HCT116 (cell line): ENCODE measurements around the gene RIMBP3C. TPM values are rescaled to one million over a fixed set of nuclear protein-coding genes. Genes with fewer than 3 reads are reported as not detected.

Experiments
- ATAC-seq: fragments of 200-7000 bp; cut with Tn5 transposase; 2 replicates; pipeline ENCODE4 v1.9.1; 2020; ENCODE audit warnings: mild to moderate bottlenecking, moderate library complexity
- BruUV-seq: library from RNA; stranded (reverse); fragments of 400-500 nt; replicated peaks from 2 replicates; lab custom pipeline; 2021; lab: Mats Ljungman, UMichigan
- CTCF ChIA-PET: fragments of 300-600 bp; sonication (Branson Sonifier 250); formaldehyde crosslinking; loops from one replicate; lab custom pipeline; 2021; ENCODE audit warnings: antibody characterized with exemption; lab: Charles Lee
- POLR2A ChIA-PET: fragments of 300-600, 350-600 bp; sonication (Branson Sonifier 250); formaldehyde crosslinking; loops from one replicate; lab custom pipeline; 2021; ENCODE audit warnings: antibody characterized with exemption; lab: Charles Lee
- RAD21 ChIA-PET, 2 experiments: fragments of 300-600 bp; sonication (Branson Sonifier 250); formaldehyde crosslinking; loops; one replicate each; lab custom pipeline; 2023; ENCODE audit warnings: low total read pairs in 2 of 2; ENCODE audit not compliant: uncharacterized antibody in 2 of 2, unreplicated experiment in 2 of 2, low non-redundant PET in 1 of 2; lab: Charles Lee
- DNase-seq: peaks from one replicate; pipeline ENCODE4 v3.0.0-alpha.2; 2010; ENCODE audit warnings: low read depth, low spot score
- H2AFZ ChIP-seq: fragments of 200-600 bp; shearing (Covaris generic), sonication (generic); 2 replicates; pipeline ENCODE4 v1.6.1; 2017; ENCODE audit warnings: low read depth, mixed run types, mixed read lengths, antibody characterized with exemption, low read length; ENCODE audit not compliant: poor library complexity, severe bottlenecking
- H3K27ac ChIP-seq: 2 replicates; pipeline ENCODE4 v1.5.1; 2012; ENCODE audit warnings: low read depth, low read length
- H3K27me3 ChIP-seq: fragments of 200-600 bp; sonication (generic); 2 replicates; pipeline ENCODE4 v1.6.1; 2016; ENCODE audit warnings: mixed run types, low read length, mixed read lengths; ENCODE audit not compliant: insufficient read depth
- H3K36me3 ChIP-seq, 2 experiments: fragments of 200-500 bp in 1 of 2; fragments of 200-600 bp in 1 of 2; sonication (Bioruptor generic) in 1 of 2; sonication (generic) in 1 of 2; 2 replicates each; pipeline versions ENCODE4 v1.5.1 to v1.6.1; 2014 to 2016; ENCODE audit warnings: low read length in 2 of 2, inconsistent platforms in 1 of 2, mixed read lengths in 1 of 2, mixed run types in 1 of 2; ENCODE audit not compliant: insufficient read depth in 2 of 2, control insufficient read depth in 1 of 2
- H3K4me1 ChIP-seq, 2 experiments: fragments of 200-600 bp in 1 of 2; sonication (generic) in 1 of 2; 2 replicates each; pipeline versions ENCODE4 v1.5.1 to v1.6.1; 2012 to 2017; ENCODE audit warnings: low read length in 2 of 2, inconsistent platforms in 1 of 2, mild to moderate bottlenecking in 1 of 2, mixed read lengths in 1 of 2, mixed run types in 1 of 2, moderate library complexity in 1 of 2; ENCODE audit not compliant: insufficient read depth in 2 of 2, control insufficient read depth in 1 of 2
- H3K4me2 ChIP-seq: fragments of 200-600 bp; sonication (generic); 2 replicates; pipeline ENCODE4 v1.6.1; 2017; ENCODE audit warnings: mixed run types, low read length, mixed read lengths
- H3K4me3 ChIP-seq, 2 experiments: fragments of 200-600 bp in 1 of 2; sonication (generic) in 1 of 2; replicated peaks in 1 of 2; 2 replicates each; pipeline ENCODE4 v1.5.1; 2011 to 2016; ENCODE audit warnings: low read length in 2 of 2, control low read depth in 1 of 2, low read depth in 1 of 2, mild to moderate bottlenecking in 1 of 2, mixed read lengths in 1 of 2, mixed run types in 1 of 2
- H3K79me2 ChIP-seq: fragments of 200-600 bp; sonication (generic); 2 replicates; pipeline ENCODE4 v1.6.1; 2017; ENCODE audit warnings: mild to moderate bottlenecking, mixed run types, low read length, moderate library complexity, mixed read lengths; ENCODE audit not compliant: insufficient read depth
- H3K9ac ChIP-seq: fragments of 200-600 bp; sonication (generic); 2 replicates; pipeline ENCODE4 v1.6.1; 2016; ENCODE audit warnings: low read length, mixed read lengths
- H3K9me2 ChIP-seq: fragments of 200-600 bp; sonication (generic), shearing (Covaris generic); 2 replicates; pipeline ENCODE4 v1.6.1; 2017; ENCODE audit warnings: mixed run types, mild to moderate bottlenecking, moderate library complexity; ENCODE audit not compliant: insufficient read depth
- H3K9me3 ChIP-seq, 2 experiments: fragments of 200-500 bp in 1 of 2; fragments of 200-600 bp in 1 of 2; sonication (Bioruptor generic) in 1 of 2; sonication (generic) in 1 of 2; 2 replicates each; pipeline ENCODE4 v1.6.1; 2014 to 2017; ENCODE audit warnings: low read length in 2 of 2, mixed read lengths in 2 of 2, inconsistent platforms in 1 of 2, low read depth in 1 of 2, mild to moderate bottlenecking in 1 of 2, mixed run types in 1 of 2, moderate library complexity in 1 of 2; ENCODE audit not compliant: control insufficient read depth in 1 of 2, insufficient read depth in 1 of 2
- H4K20me1 ChIP-seq: fragments of 200-600 bp; sonication (generic), shearing (Covaris generic); 2 replicates; pipeline ENCODE4 v1.6.1; 2017; ENCODE audit warnings: mixed run types, mild to moderate bottlenecking, moderate library complexity; ENCODE audit not compliant: insufficient read depth
- CBX3 ChIP-seq: IDR thresholded peaks from 2 replicates; pipeline ENCODE4 v1.6.1; 2012; ENCODE audit warnings: low read depth
- CEBPB ChIP-seq: IDR thresholded peaks from 2 replicates; pipeline ENCODE4 v1.6.1; 2012; ENCODE audit warnings: low read depth
- EGR1 ChIP-seq: IDR thresholded peaks from 2 replicates; pipeline ENCODE4 v1.6.1; 2012; ENCODE audit warnings: low read depth
- EZH2phosphoT487 ChIP-seq: fragments of 200-600 bp; IDR thresholded peaks from 2 replicates; pipeline ENCODE4 v1.6.1; 2018; ENCODE audit warnings: antibody characterized with exemption, borderline replicate concordance
- FOSL1 ChIP-seq: IDR thresholded peaks from 2 replicates; pipeline ENCODE4 v1.6.1; 2012; ENCODE audit warnings: low read depth
- JUND ChIP-seq: IDR thresholded peaks from 2 replicates; pipeline ENCODE4 v1.6.1; 2012
- MAX ChIP-seq: IDR thresholded peaks from 2 replicates; pipeline ENCODE4 v1.6.1; 2012
- POLR2A ChIP-seq: IDR thresholded peaks from 2 replicates; pipeline ENCODE4 v1.7.0; 2011; ENCODE audit warnings: borderline replicate concordance; ENCODE audit not compliant: insufficient read depth, insufficient read length; ENCODE audit errors: extremely low read depth
- POLR2AphosphoS5 ChIP-seq: IDR thresholded peaks from 2 replicates; pipeline ENCODE4 v1.6.1; 2011; ENCODE audit warnings: mild to moderate bottlenecking, low read depth, low read length, moderate library complexity
- RAD21 ChIP-seq: IDR thresholded peaks from 2 replicates; pipeline ENCODE4 v1.6.1; 2012; ENCODE audit warnings: low read depth, mild to moderate bottlenecking
- SP1 ChIP-seq: IDR thresholded peaks from 2 replicates; pipeline ENCODE4 v1.6.1; 2012; ENCODE audit warnings: low read depth
- YY1 ChIP-seq: IDR thresholded peaks from 2 replicates; pipeline ENCODE4 v1.6.1; 2011; ENCODE audit warnings: low read length, low read depth, moderate library complexity, mild to moderate bottlenecking; ENCODE audit not compliant: insufficient replicate concordance; ENCODE audit errors: extremely low read depth
- ZBTB33 ChIP-seq: IDR thresholded peaks from 2 replicates; pipeline ENCODE4 v1.6.1; 2011; ENCODE audit warnings: mild to moderate bottlenecking, low read length, moderate library complexity; ENCODE audit not compliant: insufficient replicate concordance; ENCODE audit errors: extremely low read depth
- ZFX ChIP-seq: fragments of 450-650 bp; IDR thresholded peaks from 2 replicates; pipeline ENCODE4 v1.6.1; 2017
- ZNF274 ChIP-seq: fragments of 200-500 bp; sonication (Bioruptor generic); IDR thresholded peaks from 2 replicates; pipeline ENCODE4 v1.6.1; 2014; ENCODE audit warnings: mild to moderate bottlenecking, low read depth, low read length, inconsistent platforms
- intact Hi-C: fragments of 100-400 bp; cut with micrococcal nuclease; formaldehyde crosslinking; loops from 2 replicates; pipeline ENCODE4 v1.10.0; 2022
- total RNA-seq: library from RNA; stranded (reverse); gene quantifications from one replicate; pipeline ENCODE4 v1.2.1, GENCODE V29; 2021; ENCODE audit not compliant: unreplicated experiment
- TF ChIP-seq, protein P1 (sequence below): IDR thresholded peaks from 2 replicates; pipeline ENCODE4 v1.6.1; 2012
- TF ChIP-seq, protein P2 (sequence below), 3 experiments: fragments of 200-600 bp in 1 of 3; sonication (generic) in 1 of 3; IDR thresholded peaks in 2 of 3; conservative IDR thresholded peaks in 1 of 3; 2 replicates each; pipeline ENCODE4 v1.5.1; 2012 to 2017; ENCODE audit warnings: low read depth in 2 of 3, low read length in 2 of 3, antibody characterized with exemption in 1 of 3, borderline replicate concordance in 1 of 3, control low read depth in 1 of 3, mild to moderate bottlenecking in 1 of 3, mixed read lengths in 1 of 3, mixed run types in 1 of 3, moderate library complexity in 1 of 3; ENCODE audit not compliant: insufficient read depth in 1 of 3
- TF ChIP-seq, protein P3 (sequence below): IDR thresholded peaks from 2 replicates; pipeline ENCODE4 v1.6.1; 2012; ENCODE audit warnings: low read depth

The RIMBP3C gene
- total RNA-seq, 1 experiment from 2014 or later, result 0.15 TPM

GRCh38 chr22:21587803-21588611 lies 36.7 kb upstream of the RIMBP3C start:
- H3K9ac ChIP-seq, result no peak overlapping the region
- ATAC-seq, result no peak
- POLR2A ChIA-PET, result no interaction called here

More at GRCh38 chr22:21587803-21588611, 36.7 kb upstream of the RIMBP3C start:
- H3K27me3 ChIP-seq, result no peaks in the 10 kb centered on the region
- H2AFZ ChIP-seq, result no peak overlapping the region
- no peaks in the 10 kb centered on the region for H3K4me1 ChIP-seq
- TF ChIP-seq YY1 (no peak), ZNF274 (no peak), ZBTB33 (no peak), CBX3 (no peak), CEBPB (no peak), EZH2phosphoT487 (no peak), ZFX (no peak), EGR1 (no peak), POLR2A (no peak), MAX (no peak), FOSL1 (no peak), SP1 (no peak), POLR2AphosphoS5 (no peak), RAD21 (no peak), JUND (no peak)
- TF ChIP-seq, protein P1, sequence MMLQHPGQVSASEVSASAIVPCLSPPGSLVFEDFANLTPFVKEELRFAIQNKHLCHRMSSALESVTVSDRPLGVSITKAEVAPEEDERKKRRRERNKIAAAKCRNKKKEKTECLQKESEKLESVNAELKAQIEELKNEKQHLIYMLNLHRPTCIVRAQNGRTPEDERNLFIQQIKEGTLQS, result no peak
- TF ChIP-seq, protein P2, sequence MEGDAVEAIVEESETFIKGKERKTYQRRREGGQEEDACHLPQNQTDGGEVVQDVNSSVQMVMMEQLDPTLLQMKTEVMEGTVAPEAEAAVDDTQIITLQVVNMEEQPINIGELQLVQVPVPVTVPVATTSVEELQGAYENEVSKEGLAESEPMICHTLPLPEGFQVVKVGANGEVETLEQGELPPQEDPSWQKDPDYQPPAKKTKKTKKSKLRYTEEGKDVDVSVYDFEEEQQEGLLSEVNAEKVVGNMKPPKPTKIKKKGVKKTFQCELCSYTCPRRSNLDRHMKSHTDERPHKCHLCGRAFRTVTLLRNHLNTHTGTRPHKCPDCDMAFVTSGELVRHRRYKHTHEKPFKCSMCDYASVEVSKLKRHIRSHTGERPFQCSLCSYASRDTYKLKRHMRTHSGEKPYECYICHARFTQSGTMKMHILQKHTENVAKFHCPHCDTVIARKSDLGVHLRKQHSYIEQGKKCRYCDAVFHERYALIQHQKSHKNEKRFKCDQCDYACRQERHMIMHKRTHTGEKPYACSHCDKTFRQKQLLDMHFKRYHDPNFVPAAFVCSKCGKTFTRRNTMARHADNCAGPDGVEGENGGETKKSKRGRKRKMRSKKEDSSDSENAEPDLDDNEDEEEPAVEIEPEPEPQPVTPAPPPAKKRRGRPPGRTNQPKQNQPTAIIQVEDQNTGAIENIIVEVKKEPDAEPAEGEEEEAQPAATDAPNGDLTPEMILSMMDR (IDR thresholded peaks at IDR 0.05 in 2 of 3, conservative IDR thresholded peaks at IDR 0.05 in 1 of 3; ENCODE audit: borderline replicate concordance in 1 of 3, insufficient read depth in 1 of 3, low read depth in 2 of 3, low read length in 2 of 3), result no peak
- TF ChIP-seq, protein P3, sequence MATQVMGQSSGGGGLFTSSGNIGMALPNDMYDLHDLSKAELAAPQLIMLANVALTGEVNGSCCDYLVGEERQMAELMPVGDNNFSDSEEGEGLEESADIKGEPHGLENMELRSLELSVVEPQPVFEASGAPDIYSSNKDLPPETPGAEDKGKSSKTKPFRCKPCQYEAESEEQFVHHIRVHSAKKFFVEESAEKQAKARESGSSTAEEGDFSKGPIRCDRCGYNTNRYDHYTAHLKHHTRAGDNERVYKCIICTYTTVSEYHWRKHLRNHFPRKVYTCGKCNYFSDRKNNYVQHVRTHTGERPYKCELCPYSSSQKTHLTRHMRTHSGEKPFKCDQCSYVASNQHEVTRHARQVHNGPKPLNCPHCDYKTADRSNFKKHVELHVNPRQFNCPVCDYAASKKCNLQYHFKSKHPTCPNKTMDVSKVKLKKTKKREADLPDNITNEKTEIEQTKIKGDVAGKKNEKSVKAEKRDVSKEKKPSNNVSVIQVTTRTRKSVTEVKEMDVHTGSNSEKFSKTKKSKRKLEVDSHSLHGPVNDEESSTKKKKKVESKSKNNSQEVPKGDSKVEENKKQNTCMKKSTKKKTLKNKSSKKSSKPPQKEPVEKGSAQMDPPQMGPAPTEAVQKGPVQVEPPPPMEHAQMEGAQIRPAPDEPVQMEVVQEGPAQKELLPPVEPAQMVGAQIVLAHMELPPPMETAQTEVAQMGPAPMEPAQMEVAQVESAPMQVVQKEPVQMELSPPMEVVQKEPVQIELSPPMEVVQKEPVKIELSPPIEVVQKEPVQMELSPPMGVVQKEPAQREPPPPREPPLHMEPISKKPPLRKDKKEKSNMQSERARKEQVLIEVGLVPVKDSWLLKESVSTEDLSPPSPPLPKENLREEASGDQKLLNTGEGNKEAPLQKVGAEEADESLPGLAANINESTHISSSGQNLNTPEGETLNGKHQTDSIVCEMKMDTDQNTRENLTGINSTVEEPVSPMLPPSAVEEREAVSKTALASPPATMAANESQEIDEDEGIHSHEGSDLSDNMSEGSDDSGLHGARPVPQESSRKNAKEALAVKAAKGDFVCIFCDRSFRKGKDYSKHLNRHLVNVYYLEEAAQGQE, result no peak
- peaks cover 98% of the 10 kb centered on the region for H3K79me2 ChIP-seq
- no peak overlapping the region for H3K4me2 ChIP-seq
- peaks cover 0 to 3% of the 10 kb centered on the region in 2 experiments; a peak in 1 of 4 replicates for H3K36me3 ChIP-seq
- CTCF ChIA-PET, result no interaction called here
- no peak overlapping the region for H3K27ac ChIP-seq
- intact Hi-C loops, result no loop called here
- H3K9me2 ChIP-seq, result no peaks in the 10 kb centered on the region
- no peak overlapping the region for H3K4me3 ChIP-seq
- RAD21 ChIA-PET, result interaction anchor here in 1 of 2 experiments (1.2 kb wide), 1 partner anchor 59 kb away, joined by 4 read pairs; no protein-coding TSS in a partner anchor
- peaks cover 25% of the 10 kb centered on the region; the same call in 1 of the 2 replicates for H4K20me1 ChIP-seq
- DNase-seq, result no peak
- no TSS peak for BruUV-seq
- H3K9me3 ChIP-seq, result no peaks in the 10 kb centered on the region
